NCI-H1092 treated with DMSO at 0.1 percent for 48 hours (cell line): ENCODE measurements around the gene ERBB4.
"Not testable (repeated sequence)": the region's sequence is repeated elsewhere in the genome, so short reads cannot be mapped to it uniquely, and the experiment has no call there.

Experiments used
- DNase-seq: peaks from one replicate; lab custom pipeline; 2025; lab: John Stamatoyannopoulos, UW

The ERBB4 gene

DNA sequence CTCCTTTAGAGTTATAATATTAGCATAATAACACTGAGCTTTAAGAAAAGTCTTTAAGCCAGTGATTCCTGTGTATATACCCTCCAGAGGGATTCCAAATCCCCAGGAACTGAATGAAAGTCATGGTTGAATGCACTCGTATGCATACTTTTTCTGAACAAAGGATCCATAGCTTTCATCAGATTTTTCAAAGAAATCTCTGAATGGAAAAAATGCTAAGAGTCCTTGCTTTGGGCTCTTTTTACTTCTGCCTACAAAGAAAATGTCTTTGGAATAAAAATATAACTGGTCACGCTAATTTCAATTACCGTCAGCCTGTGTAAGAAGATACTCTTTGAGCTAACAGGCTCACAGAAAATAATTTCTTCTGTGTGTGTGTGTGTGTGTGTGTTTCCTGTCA is 939.5 kb downstream of the ERBB4 start:
- DNase-seq: no peak

DNA sequence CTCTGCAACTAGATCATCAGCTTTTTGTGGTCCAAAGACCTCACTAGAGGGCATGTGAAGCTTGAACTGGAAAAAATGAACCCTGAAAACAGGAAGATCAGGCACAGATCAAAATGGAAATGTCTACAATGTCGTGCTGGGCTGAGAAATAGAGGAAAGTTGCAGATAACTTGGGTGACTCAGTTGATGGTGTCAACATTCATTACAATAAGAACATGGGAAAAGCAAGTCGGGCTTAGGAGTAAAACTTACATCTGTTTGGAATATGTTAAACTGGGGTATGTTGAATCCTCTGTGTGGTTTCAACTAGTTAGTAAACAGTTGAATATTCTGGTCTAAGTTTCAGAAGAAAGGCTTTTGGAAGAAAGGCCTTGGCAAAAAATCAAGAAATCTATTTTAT is 940.4 kb downstream of the ERBB4 start:
- no peak for DNase-seq

DNA sequence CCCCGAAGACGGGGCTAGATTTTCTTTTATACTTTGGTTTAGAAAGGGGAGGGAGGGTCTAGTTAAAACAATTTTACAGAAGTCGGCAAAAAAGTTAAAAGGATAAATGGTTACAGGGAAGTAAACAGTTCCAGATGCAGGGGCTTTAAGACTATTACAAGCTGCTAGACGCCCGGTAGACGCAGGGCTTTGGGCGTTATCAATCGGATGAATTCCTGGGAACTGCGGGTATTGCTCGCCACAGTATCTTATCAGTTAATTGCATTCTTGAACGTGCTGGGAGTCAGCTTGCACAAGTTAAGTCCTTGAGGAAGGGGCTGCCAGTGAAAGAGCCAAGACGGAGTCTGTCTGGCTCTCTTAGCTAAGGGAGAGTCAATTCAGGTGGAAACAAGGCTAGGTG is 946.6 kb downstream of the ERBB4 start:
- not testable (repeated sequence) for DNase-seq

DNA sequence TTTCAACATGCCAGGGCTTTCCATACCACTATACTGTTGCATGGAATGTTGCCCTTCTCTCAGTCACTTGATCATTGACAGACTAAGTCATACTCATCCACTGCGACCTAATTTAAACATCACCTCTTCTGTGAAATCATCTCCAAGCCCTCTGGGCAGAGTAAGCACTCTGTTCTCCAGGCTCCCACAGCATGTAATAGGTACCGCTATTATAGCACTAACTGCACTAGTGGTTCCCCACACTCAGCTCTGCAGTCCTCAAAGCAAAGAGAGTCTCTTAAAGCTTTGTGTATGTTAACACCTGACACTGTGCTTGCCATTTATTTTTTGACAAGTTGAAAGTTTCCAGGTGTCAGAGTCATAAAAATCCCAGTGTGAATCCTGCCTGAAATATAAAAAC is 947.2 kb downstream of the ERBB4 start:
- DNase-seq: no peak

DNA sequence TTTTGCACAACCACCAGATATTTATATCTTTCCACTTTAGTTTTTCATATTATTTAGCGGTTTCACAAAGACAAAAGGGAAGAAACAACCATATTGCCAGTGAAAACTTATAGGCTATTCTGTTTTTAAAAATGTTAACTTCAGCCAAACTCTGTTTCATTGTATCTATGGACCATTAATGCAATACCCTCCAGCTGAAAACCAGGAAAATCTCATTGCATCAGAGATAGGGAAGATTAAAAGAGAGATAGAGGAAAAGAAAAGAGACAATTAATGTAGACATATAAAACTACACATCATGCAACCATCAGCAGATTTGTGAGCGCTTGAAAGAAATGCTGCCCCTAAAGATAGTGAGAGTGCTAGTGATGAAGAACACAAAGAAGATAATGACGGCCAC is 970.2 kb downstream of the ERBB4 start:
- DNase-seq: no peak

DNA sequence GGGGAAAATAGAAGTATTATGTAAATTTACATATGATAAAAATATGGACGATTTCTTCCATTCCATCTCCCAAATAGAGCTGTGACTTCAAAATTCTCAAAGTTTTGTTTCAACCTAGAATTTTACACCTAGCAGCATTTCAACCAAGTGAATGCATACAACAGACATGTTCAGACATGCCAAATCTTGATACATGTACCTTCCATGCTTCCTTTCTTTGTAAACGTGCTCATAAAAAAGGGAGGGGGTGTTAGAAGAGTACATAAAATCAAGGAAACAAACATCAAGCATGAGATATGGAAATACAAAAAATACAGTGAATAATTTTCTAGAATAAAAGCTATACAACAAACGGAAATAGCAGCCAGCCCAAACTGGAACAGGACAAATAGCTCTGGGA is 974.2 kb downstream of the ERBB4 start:
- no peak for DNase-seq

DNA sequence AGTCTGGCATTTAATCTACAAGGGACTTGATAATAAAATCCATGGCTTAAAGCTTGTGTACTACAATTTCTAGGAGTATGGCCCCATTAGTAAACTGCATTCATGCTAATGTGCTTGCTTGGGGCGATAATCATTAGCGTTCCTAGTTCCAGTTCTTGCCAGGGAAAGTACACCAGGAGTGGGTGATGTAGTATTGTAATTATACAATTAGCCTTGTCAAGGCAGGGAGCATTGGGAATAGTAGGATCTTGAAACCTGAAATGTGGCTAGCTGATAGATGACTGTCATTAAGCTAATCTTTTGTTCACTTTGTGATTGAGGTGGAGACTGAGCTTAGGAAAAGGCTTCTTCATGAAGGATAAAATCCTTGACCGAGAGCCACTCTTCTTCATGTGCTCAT is 993.0 kb downstream of the ERBB4 start:
- DNase-seq: no peak

DNA sequence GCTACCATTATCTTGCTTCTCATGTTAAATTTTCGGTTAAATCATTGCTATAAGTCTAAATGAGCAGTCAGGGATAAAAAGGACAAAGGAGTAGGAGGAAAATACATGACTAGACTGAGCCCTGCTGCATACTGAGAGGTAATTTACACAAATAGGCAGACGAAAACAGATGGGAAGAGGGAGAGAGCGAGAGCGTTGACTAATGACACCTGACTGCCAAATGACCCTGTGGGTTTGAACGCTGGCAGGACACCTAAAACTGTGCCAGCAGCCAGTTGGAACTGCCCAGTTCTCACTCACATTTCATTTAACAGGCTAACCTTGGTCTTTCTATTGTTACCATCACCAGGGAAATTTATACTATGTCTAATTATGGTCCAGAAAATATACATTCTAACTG is 1004.0 kb downstream of the ERBB4 start:
- DNase-seq: peak; percentile 69

DNA sequence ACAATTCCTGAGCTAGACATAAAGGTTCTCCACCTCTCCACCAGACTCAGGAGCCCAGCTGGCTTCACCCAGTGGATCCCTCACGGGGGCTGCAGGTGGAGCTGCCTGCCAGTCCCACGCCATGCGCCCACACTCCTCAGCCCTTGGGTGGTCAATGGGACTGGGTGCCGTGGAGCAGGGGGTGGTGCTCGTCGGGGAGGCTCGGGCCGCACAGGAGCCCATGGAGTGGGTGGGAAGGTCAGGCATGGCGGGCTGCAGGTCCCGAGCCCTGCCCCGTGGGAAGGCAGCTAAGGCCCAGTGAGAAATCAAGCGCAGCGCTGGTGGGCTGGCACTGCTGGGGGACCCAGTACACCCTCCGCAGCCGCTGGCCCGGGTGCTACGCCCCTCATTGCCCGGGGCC is 1014.4 kb downstream of the ERBB4 start:
- DNase-seq: not testable (repeated sequence)

DNA sequence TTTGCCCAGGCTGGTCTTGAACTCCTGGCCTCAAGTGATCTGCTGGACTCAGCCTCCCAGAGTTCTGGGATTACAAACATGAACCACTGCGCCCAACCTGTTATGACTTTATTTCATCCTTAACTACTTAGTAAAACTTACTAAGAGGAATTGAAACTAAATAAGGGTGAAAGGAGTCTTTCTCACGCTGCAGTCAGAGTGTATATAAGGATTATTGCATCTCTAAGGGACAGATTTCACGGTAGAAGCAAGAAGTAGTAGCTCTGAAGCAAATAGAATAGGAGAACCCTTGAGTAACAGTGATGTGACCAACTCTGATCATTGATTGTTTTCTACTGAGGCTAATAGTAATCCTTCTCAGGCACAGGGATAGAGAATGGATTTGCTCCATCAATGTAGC is 1022.1 kb downstream of the ERBB4 start:
- no peak for DNase-seq

DNA sequence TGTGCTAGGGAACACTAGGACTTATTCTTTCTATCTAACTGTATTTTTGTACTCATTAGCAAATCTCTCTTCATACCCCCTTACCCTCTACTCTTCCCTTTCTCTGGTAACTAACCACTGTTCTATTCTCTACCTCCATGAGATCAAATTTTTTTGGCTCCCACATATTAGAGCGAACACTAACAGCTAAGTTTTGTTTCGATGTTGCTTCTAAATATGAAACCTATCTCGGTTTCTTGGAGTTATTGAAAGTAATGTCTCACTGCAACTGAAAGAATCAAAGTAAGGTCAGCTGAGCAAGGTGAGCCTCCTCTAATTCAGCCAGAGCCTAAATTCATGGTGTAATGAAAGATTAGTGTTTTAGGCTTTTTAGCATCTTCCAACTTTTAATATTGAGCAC is 1024.6 kb downstream of the ERBB4 start:
- no peak for DNase-seq

DNA sequence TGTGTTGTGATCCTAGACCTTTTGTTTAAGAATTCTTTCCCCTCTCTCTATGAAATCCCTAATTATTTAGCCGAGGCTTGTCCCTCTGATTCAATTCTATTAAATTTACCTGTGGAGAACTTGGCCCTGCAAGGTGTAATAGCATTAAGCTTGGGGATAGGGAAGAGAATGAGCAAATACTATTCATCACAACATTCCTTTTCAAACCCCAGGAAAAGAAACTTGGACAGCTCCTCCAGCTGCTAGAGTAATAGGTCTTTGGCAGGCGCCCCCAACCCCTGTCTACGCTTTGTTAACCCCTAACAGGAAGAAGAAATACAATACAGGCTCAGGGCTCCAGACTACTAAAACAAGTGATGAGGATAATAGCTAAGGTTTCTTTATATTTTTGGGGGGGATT is 1025.2 kb downstream of the ERBB4 start:
- no peak for DNase-seq

DNA sequence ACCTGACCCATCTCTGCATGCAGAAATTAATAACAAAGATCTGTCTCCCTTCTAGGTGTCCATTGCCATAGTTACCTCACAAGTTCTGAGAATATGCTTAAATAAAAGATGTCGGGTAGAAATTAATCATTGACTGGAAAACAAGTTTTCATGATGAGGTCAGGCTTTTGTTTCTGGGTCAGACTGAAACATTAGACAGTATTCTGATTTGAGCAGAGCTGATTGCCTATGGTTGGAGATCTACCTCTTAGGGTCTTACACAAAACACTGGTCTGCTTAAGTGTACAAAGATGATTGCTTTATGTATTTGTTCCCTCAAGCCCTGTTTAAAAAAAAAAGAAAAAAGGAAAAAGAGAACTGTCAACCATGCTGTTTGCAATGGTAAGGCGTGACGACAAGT is 1025.8 kb downstream of the ERBB4 start:
- DNase-seq: no peak

DNA sequence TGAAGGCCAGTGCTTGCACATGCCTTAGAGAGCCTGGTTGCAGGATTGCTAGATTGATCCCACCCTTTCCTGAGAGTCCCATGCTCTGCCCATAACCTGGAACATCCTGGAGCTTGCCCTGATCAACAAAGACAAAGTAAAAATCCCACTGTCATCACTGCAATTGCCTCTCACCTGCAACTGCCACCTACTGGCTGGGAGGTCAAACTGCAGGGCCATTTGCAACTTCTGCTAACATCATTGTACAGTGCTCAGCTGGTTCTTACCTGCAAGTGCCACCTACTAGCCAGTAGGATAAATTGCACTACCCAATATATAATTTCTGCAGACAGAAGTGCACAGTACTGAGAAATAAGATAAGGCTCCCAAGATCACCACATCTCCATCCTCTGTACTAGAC is 1034.7 kb downstream of the ERBB4 start:
- DNase-seq: no peak

DNA sequence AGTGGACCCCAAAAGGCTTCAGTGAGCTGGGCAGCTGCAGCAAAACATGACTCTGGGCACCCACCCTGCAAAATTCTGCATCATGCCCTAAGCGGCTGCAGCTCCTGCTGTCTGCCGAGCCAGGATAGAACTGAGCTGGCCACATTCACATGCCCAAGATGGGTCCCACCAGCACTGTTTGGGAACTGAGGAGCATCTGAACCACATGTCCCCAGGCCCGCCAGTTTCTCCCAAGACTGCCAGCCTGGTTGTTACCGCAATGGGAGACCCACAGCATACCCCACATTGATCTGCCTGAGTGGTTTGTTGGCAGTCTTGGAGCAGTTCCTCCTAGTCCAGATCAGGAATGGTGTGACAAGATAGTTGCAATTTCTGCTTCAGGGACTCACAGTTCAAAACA is 1035.4 kb downstream of the ERBB4 start:
- DNase-seq: no peak

DNA sequence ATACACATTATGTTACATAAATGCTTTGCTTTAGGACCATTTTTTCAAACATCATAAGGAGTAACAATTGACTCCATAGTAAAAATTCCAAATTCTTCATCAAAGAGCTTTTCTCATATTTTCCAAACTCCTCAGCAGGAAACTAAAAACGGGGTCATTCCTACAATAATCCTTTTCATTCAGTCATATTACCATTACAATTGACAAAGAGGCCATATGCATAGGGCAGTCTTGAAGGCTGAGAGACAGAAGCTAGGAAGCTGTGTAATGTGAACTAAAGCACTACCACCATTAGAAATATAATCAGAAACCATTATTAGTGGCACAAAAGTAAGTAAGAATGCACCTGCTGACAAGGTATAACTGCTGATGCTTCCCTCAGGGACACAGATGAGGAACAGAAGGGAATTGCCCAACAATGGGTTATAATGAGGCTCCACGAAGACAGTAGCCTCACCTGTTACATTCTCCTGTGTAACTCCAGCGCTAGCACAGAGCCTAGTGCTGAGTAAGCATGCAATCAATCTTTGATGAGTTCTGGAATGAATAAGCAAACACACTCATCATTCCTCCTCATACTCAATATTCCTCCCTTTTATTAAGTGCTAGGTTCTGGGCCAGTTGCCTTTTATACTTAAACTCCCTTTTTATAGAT is 1039.9 kb downstream of the ERBB4 start:
- no peak for DNase-seq

DNA sequence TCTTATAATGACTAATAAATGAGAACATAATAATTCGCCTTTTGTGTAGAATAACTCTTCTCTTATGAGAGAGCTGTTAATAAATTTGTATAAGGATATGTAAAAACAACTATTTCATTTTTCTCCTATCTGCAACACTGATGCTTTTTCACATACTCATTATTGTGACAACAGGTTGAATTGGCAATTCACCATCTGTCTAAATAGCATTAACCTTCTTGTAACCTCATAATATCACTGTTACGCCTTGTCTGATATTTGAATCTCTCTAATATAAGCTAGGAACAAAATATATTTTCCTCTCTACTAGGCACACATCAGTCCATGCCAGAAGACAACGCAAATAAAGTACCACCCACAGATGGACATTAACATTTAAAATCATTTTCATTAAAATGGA is 1043.3 kb downstream of the ERBB4 start:
- no peak for DNase-seq

DNA sequence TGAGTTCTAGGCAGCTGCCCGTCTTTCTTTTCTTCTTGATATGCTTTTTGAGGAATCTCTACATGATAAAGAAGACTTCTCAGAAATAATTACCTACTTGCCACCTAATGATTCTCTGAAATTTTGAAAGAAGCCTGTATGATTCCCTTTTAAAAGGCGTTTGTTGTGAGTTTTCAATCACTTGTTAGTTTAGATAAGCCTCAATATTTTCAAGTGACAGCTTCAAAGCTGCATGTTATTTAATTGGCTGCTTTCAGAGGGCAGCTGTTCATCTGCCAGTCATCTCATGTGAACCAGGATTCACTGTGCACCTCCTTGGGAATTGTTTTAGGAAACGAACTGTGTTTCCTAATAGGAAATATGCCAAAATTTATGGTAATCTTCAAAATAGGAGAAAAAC is 1044.1 kb downstream of the ERBB4 start:
- DNase-seq: no peak

DNA sequence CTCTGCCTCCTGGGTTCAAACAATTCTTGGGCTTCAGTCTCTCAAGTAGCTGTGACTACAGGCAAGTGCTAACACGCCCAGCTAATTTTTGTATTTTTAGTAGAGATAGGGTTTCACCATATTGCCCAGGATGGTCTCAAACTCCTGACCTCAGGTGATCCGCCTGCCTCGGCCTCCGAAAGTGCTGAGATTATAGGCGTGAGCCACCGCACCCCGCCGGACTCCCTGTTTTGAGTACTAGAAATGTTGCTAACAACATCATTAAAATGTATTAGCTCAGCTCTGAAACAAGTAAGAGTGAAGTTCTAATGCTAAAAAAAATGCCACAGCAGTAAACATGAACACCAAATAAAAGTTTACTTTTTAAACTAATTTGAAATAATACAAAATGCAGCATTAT is 1044.5 kb downstream of the ERBB4 start:
- no peak for DNase-seq

DNA sequence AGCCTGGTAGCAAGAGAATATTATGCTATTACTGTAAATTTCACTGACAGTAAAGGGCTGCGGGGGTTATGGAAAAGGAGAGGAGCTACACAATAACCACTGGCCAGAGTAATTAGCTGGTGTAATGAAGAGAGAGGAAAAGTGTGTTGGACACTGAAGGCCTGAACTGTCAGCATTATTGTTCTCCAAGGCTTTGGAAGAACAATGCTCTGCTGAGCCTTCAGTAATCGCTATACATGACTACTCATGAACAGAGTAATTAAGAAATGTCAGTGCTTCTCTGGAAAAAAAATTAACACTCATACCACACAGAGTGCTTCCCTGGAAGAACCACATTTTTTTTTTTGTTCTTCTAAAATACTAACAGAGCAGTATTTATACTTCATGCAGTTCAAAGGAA is 1050.9 kb downstream of the ERBB4 start:
- DNase-seq: no peak

DNA sequence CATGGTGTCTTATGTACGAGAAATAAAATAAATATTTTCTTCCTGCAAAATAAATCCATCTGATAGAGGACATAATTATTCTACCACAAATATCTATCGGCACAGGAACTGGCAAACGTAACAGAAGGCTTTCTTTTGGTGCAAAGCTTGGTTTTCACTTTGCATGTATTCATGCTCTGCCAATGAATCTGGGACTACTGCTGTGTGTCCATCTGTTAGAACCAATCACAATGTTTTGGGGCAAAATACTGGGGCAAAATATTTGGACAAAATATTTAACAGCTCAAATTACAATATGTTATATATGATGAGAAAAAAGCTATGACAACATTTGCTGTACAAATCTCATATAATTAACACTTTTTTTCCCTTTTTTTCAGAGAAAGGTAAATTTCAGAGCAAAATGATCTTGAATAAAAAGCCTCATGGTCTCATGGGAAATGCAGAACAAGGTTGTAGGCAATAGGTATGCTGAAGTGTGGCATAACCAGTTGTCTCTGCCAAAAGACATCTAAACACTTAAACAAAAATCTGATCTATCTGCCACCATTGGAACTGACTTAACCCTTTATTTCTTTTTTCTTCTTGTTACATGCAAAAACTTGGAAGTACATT is 1059.0 kb downstream of the ERBB4 start:
- DNase-seq: no peak

DNA sequence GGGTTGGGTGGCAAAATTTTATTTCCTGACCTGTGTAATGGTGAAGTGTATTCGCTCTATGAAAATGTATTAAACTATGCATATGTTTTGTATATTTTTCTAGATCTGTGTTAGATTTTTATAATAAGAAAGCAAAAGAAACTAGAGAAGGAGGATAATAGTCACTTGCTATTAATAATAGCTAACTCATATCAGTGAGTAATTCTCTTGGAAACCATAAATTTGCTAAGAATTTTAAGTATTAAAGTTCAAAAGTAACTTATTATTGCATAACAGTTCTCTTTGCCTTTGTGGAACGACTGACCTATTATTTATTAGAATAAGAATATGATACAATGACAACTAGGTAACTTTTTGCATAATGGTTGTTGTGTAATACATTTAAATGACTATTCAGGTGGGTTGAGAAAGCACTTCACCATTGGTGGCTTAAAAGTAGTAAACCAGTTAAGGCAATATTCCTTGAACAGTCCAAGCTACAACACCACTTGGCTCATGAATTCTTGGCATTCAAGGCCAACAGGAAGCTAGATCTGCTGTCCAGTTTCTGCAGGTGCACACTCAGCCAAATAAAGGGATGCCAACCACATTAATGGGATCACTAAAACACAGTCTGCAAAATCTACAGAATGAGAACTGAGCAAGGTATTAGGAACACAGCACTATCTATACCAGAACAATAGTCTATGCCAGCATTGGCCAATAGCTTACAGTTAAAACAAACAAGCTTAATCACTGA is 1060.9 kb downstream of the ERBB4 start:
- DNase-seq: no peak

DNA sequence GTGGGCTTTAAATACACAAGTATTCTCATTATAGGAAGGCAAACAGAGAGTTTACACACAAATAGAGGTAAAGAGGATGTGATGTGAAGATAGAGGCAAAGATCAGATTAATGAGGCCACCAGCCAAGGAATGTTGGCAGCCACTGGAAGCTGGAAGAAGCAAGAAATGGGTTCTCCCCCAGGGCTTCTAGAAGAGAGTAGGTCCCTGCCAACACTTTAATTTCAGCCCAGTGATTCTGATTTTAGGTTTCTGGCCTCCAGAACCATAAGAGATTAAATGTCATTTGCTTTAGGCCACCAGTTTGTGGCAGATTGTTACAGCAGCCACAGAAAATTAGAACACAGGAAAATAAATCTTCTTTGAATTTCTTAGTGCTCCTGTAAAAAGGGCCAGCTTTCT is 1065.5 kb downstream of the ERBB4 start:
- DNase-seq: no peak

DNA sequence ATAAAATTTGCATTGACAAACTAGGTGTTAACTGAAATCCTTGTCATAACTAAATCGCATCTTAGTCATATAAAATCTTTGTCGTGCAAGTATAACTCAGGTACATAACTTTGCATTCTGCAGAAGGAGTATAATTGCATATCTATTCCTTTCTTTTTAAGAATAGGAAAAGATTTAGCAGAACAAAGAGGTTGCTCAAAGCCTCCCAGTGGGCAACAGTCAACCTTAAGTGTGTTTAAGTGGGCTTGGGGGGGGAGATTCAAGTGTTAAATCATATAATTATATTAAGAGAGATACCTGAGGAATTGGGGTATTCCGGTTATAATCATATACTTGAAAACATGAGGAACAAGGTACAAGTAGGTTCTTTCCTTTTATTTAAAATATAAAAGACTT is 1068.9 kb downstream of the ERBB4 start:
- no peak for DNase-seq
